Omental fat pad (tissue), 4 donors: ENCODE results near the gene SDS. TPM values are rescaled to one million over a fixed set of nuclear protein-coding genes. Genes with fewer than 3 reads are reported as not detected.

ENCODE experiments used
- ATAC-seq: fragments of 150-250 bp; one replicate; pipeline ENCODE4 v1.9.1; 2016; ENCODE audit warnings: mild to moderate bottlenecking, moderate library complexity; ENCODE audit not compliant: low FRiP score
- DNase-seq: peaks from one replicate; pipeline ENCODE4 v3.0.0-alpha.2; 2019; ENCODE audit warnings: low spot score
- CTCF ChIP-seq, 3 donors: fragments of 450-650 bp; IDR thresholded peaks; one replicate each; pipeline ENCODE4 v1.5.1; 2016 to 2017; ENCODE audit warnings: antibody characterized with exemption in 3 of 3, mild to moderate bottlenecking in 3 of 3, moderate library complexity in 2 of 3
- total RNA-seq, 4 donors: library from RNA; depleted of rRNA; stranded (reverse); fragments of >200 nt; gene quantifications; one replicate each; pipeline ENCODE4 v1.1.0, GENCODE V29; 2016

The SDS gene
- total RNA-seq, 4 donors from 2014 or later, result 0.63 to 52.1 (median 3.3) TPM

- no peak for DNase-seq
- TF ChIP-seq CTCF (IDR thresholded peaks at IDR 0.05), result no peak
- no peak for ATAC-seq
These were observed 4.2 kb downstream of the SDS start for GRCh38 chr12:113399490-113399889.

- ATAC-seq (no peak), DNase-seq (no peak)
- no peak for TF ChIP-seq CTCF (IDR thresholded peaks at IDR 0.05)
These were observed 5.1 kb downstream of the SDS start for GRCh38 chr12:113398346-113399290.

- ATAC-seq (no peak), DNase-seq (no peak)
- no peak for TF ChIP-seq CTCF (IDR thresholded peaks at IDR 0.05)
These were observed 6.0 kb downstream of the SDS start for GRCh38 chr12:113397497-113398197.

GRCh38 chr12:113396828-113397496, 6.7 kb downstream of the SDS start:
- DNase-seq, result no peak
- TF ChIP-seq CTCF (IDR thresholded peaks at IDR 0.05), result no peak
- ATAC-seq, result no peak

- no peak for TF ChIP-seq CTCF (IDR thresholded peaks at IDR 0.05)
- no peak for ATAC-seq
- no peak for DNase-seq
These were observed 7.5 kb downstream of the SDS start for GRCh38 chr12:113396200-113396599.

GRCh38 chr12:113395119-113395518, 8.6 kb downstream of the SDS start:
- DNase-seq (no peak), ATAC-seq (no peak)
- TF ChIP-seq CTCF (IDR thresholded peaks at IDR 0.05), result no peak
